GM12874 (cell line): Measurements from ENCODE around the gene SEMA3D.

Experiments used
- CTCF ChIP-seq: IDR thresholded peaks from 2 replicates; pipeline ENCODE4 v1.5.1; 2011; ENCODE audit warnings: low read depth, mild to moderate bottlenecking, control low read depth, low read length, moderate library complexity; ENCODE audit not compliant: insufficient read depth

The SEMA3D gene

GRCh38 chr7:85060696-85061095 is 126.2 kb downstream of the SEMA3D start:
- TF ChIP-seq CTCF: no peak

GRCh38 chr7:85055906-85056305 is 130.9 kb downstream of the SEMA3D start:
- TF ChIP-seq CTCF: no peak

GRCh38 chr7:85055196-85055595 is 131.7 kb downstream of the SEMA3D start:
- TF ChIP-seq CTCF: no peak

- TF ChIP-seq CTCF: no peak
Observed at GRCh38 chr7:85054306-85054705, 132.6 kb downstream of the SEMA3D start.

- no peak for TF ChIP-seq CTCF
Observed at GRCh38 chr7:85052894-85053293, 134.0 kb downstream of the SEMA3D start.

- no peak for TF ChIP-seq CTCF
Observed at GRCh38 chr7:85052056-85052737, 134.7 kb downstream of the SEMA3D start.

- TF ChIP-seq CTCF: no peak
Observed at GRCh38 chr7:85046534-85046933, 140.3 kb downstream of the SEMA3D start.
